BLaER1 treated with 17β-estradiol and CSF1 and Interleukin-3, amounts not matched to agents 10 nM and 100 nM (cell line): Measurements from ENCODE around the gene ZNF415.
A peak's percentile ranks its signal among the peaks of the same experiment; 100 is the strongest.

Experiments used
- H3K27ac ChIP-seq, 11 experiments: shearing (Covaris generic); formaldehyde crosslinking; 2 replicates each; pipeline ENCODE4 v1.8.1; 2022
- H3K27me3 ChIP-seq, 11 experiments: shearing (Covaris generic); formaldehyde crosslinking; 2 replicates each; pipeline ENCODE4 v1.8.1; 2022
- H3K36me3 ChIP-seq, 11 experiments: shearing (Covaris generic); formaldehyde crosslinking; 2 replicates each; pipeline ENCODE4 v1.8.1; 2022
- H3K4me1 ChIP-seq, 10 experiments: shearing (Covaris generic); formaldehyde crosslinking; 2 replicates each; pipeline ENCODE4 v1.8.1; 2022
- H3K4me2 ChIP-seq, 11 experiments: shearing (Covaris generic); formaldehyde crosslinking; 2 replicates each; pipeline ENCODE4 v1.8.1; 2022
- H3K4me3 ChIP-seq, 10 experiments: shearing (Covaris generic); formaldehyde crosslinking; 2 replicates each; pipeline ENCODE4 v1.8.1; 2022
- H3K9ac ChIP-seq, 11 experiments: shearing (Covaris generic); formaldehyde crosslinking; 2 replicates each; pipeline ENCODE4 v1.8.1; 2022
- H3K9me3 ChIP-seq, 11 experiments: shearing (Covaris generic); formaldehyde crosslinking; replicated peaks in 1 of 11; 2 replicates each; pipeline ENCODE4 v1.8.1; 2022
- H4K20me1 ChIP-seq, 11 experiments: shearing (Covaris generic); formaldehyde crosslinking; 2 replicates each; pipeline ENCODE4 v1.8.1; 2022
- Cebpa-rat ChIP-seq, 11 experiments: shearing (Covaris generic); IDR thresholded peaks; 2 replicates each; pipeline ENCODE4 v1.8.1; 2022

Gene ZNF415

DNA sequence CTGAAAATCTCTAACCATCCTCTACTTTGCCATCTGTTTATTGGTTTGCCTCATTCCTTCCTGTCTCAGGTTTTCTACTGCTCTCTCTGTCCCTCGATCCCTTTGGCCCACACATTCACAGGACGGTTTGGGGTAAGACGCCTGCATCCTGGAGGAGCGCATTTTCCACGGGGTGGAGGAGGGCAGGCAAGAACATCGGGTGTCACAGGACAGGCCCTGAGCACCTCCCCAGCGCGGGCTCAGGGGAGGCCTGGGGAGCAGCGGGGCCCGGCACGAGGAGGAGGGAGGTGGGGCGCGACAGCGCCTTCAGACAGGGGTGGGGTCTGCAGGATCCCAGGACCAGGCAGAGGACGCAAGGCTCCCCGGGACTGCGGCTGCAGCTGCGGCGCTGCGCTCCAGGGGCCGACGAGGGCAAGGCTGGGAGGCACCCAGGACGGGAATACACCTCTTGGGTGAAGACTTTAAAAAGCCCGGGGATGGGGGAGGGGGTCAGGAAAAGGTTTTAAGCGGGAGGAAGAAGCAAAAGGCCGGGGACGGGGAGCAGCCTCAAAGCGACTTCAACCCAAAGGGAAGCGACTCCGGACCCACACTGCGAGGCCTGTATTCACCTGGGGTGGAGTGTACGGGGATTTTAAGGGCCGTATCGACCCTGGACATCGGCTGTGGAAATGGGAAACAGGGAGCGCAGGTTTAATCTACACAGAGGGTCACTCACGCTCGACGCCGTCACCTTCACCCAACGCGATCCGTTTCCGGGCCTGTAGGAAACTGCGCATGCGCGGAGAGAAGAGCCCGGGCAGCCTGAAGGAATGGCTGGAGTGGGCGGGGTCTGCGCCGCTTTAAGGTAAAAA lies at the start of gene ZNF415:
Gene ZNF415, minus strand, starts transcription at position 770 of the 851 bp plus-strand sequence. CDS start 10,234 bp downstream, outside the sequence.
- Histone ChIP-seq H3K4me1 (peaks cover 8 to 17% (median 12%) of the 10 kb centered on the region in 10 experiments; a peak in 18 of 20 replicates), H3K36me3 (peaks cover 0 to 11% (median 3%) of the 10 kb centered on the region in 11 experiments; a peak in 3 of 22 replicates), H3K9me3 (peaks cover 20 to 40% (median 26%) of the 10 kb centered on the region in 11 experiments; a peak in 20 of 22 replicates), H3K27ac (peak within 1 kb of the TSS; percentile 63 to 79 (median 70)), H3K27me3 (no peaks in the 10 kb centered on the region), H4K20me1 (no peaks in the 10 kb centered on the region), H3K9ac (peak within 1 kb of the TSS; percentile 70 to 83 (median 79)), H3K4me2 (peak within 1 kb of the TSS; percentile 73 to 91 (median 82)), H3K4me3 (peak within 1 kb of the TSS; percentile 62 to 75 (median 66))
- no peak for TF ChIP-seq Cebpa-rat (IDR thresholded peaks at IDR 0.05)

DNA sequence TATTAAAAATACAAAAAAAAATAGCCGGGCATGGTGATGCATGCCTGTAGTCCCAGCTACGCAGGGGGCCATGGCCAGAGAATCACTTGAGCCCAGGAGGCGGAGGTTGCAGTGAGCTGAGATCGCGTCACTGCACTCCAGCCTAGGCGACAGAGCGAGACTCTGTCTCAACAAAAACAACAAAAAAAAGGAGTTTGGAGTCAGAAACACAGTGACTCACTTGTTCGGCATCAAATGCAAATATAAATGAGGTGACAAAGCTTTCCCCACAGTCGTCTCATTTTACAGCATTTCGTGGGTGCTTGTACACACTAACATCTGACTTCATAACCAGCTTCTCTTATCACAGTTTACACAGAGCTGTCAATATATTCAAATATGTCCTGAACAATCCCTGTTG lies 49.5 kb upstream of the ZNF415 start:
- Histone ChIP-seq H3K4me3 (no peak overlapping the region), H3K36me3 (peaks cover 45 to 72% (median 59%) of the 10 kb centered on the region in 11 experiments), H3K9me3 (peaks cover 17 to 70% (median 42%) of the 10 kb centered on the region in 11 experiments; a peak in 20 of 22 replicates), H3K4me2 (no peak overlapping the region), H3K4me1 (no peaks in the 10 kb centered on the region), H3K9ac (no peak overlapping the region), H3K27me3 (no peaks in the 10 kb centered on the region), H3K27ac (no peak overlapping the region), H4K20me1 (no peaks in the 10 kb centered on the region)
- no peak for TF ChIP-seq Cebpa-rat (IDR thresholded peaks at IDR 0.05)

DNA sequence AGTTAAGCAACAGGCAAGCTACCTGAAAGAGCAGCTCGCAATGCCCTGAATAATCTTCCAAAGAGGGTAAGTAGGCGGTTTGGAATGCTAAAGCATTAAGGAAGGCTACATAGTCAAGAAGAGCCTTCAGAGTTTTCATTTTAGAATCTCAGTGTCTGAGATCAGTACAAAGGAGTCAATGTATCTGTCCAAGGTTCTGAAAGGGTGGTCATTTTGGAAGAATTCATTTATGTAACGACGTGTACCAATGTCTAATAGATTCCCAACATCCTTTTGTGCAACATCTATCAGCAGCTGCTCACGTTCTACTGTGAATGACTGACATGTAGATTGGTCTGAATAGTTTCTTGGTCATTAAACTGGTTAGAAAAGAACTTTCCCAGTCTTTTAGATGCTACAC lies 45.3 kb upstream of the ZNF415 start:
- Histone ChIP-seq H3K27me3 (no peaks in the 10 kb centered on the region), H3K36me3 (peaks cover 66 to 99% (median 82%) of the 10 kb centered on the region in 11 experiments), H3K9ac (no peak overlapping the region), H3K9me3 (peaks cover 57 to 97% (median 84%) of the 10 kb centered on the region in 11 experiments), H3K4me2 (no peak overlapping the region), H3K27ac (no peak overlapping the region), H4K20me1 (no peaks in the 10 kb centered on the region), H3K4me3 (no peak overlapping the region), H3K4me1 (no peaks in the 10 kb centered on the region)
- no peak for TF ChIP-seq Cebpa-rat (IDR thresholded peaks at IDR 0.05)

DNA sequence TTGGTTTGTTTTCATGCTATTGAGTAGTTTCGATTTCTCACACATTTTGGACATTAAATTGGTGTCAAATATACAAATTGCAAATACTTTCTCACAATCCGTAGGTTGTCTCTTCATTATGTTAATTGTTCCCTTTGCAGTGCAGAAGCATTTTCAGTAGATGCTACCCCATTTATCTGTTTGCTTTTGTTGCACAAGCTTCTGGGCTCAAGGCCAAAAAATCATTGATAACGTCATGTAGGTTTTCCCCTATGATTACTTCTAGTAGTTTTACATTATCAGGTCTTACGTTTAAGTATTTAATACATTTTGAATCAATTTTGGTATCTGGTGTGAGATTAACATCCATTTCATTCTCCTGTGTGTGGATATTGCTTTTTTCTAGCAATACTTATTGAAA lies 40.2 kb upstream of the ZNF415 start:
- no peak overlapping the region for H3K9ac ChIP-seq
- no peaks in the 10 kb centered on the region for H3K4me1 ChIP-seq
- H4K20me1 ChIP-seq: no peaks in the 10 kb centered on the region
- H3K9me3 ChIP-seq: peaks cover 89 to 96% (median 93%) of the 10 kb centered on the region in 11 experiments
- no peaks in the 10 kb centered on the region for H3K27me3 ChIP-seq
- no peak overlapping the region for H3K4me2 ChIP-seq
- TF ChIP-seq Cebpa-rat (IDR thresholded peaks at IDR 0.05): no peak
- H3K27ac ChIP-seq: no peak overlapping the region
- peaks cover 54 to 74% (median 60%) of the 10 kb centered on the region in 11 experiments for H3K36me3 ChIP-seq
- no peak overlapping the region for H3K4me3 ChIP-seq

DNA sequence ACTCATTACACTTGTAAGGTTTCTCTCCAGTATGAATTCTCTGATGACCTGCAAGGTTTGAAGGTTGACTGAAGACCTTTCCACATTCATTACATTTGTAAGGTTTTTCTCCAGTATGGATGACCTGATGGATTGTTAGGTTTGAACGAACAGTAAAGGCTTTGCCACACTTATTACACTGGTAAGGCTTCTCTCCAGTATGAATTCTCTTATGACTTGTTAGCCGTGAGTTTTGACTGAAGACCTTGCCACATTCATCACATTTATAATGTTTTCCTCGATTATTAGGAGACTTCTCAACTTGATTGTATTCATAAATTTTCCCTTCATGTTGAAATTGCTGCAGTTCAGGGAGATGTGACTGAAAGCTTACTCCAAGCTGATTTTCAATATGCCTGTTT lies 33.0 kb upstream of the ZNF415 start:
- Histone ChIP-seq H3K27me3 (no peaks in the 10 kb centered on the region), H3K27ac (no peak overlapping the region), H3K9ac (no peak overlapping the region), H4K20me1 (no peaks in the 10 kb centered on the region), H3K4me2 (no peak overlapping the region), H3K36me3 (peaks cover 37 to 66% (median 50%) of the 10 kb centered on the region in 11 experiments), H3K4me3 (peak overlapping the region in 8 of 10 experiments; percentile 7 to 42 (median 22); a peak in 7 of 20 replicates), H3K9me3 (peaks cover 91 to 96% (median 94%) of the 10 kb centered on the region in 11 experiments), H3K4me1 (no peaks in the 10 kb centered on the region)
- TF ChIP-seq Cebpa-rat (IDR thresholded peaks at IDR 0.05): no peak

DNA sequence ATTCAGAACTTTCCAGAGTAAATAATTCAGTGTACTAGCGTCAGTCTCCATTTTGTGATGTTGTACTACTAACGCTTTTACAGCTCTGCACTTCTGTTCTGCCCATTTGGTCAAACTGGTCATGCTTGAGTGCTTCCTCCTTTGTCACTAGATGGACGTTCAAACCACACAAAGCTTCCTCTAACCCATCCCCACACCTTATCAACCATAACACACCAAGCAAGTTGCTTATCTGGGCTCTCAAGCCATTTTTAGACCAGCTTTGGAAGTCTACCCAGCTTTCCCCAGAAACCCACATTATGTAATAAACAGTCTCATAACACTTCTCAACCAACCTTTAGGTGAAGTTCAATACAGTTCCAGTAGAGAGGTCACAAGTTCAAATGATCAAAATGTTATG lies 28.4 kb upstream of the ZNF415 start:
- H3K4me3 ChIP-seq: no peak overlapping the region
- H3K27ac ChIP-seq: no peak overlapping the region
- H3K4me2 ChIP-seq: no peak overlapping the region
- H3K36me3 ChIP-seq: peaks cover 20 to 51% (median 34%) of the 10 kb centered on the region in 11 experiments
- no peaks in the 10 kb centered on the region for H3K27me3 ChIP-seq
- peaks cover 17 to 24% (median 18%) of the 10 kb centered on the region in 10 experiments for H3K4me1 ChIP-seq
- peaks cover 57 to 77% (median 68%) of the 10 kb centered on the region in 11 experiments for H3K9me3 ChIP-seq
- TF ChIP-seq Cebpa-rat (IDR thresholded peaks at IDR 0.05): no peak
- H3K9ac ChIP-seq: no peak overlapping the region
- peaks cover 0 to 19% (median 11%) of the 10 kb centered on the region in 11 experiments; a peak in 9 of 22 replicates for H4K20me1 ChIP-seq

DNA sequence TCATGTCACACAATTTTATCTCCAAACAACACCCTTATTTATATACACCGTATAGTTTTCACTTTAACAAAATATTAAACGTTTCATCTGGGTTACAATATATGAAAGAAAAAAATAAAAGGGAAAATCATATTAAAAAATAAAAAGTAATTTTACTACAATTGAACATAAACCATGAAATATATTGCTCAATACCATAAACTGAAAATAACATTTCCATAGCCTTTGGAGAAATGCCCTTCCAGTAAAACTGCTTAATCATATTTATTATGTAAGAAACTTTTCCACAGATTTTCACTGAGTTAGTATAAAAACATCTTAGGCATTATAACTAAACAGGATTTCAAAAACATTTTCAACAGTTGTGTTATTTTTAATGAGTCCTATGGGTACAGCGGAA lies 27.6 kb upstream of the ZNF415 start:
- peaks cover 17 to 24% (median 18%) of the 10 kb centered on the region in 10 experiments for H3K4me1 ChIP-seq
- peaks cover 0 to 19% (median 11%) of the 10 kb centered on the region in 11 experiments; a peak in 9 of 22 replicates for H4K20me1 ChIP-seq
- no peak overlapping the region for H3K4me3 ChIP-seq
- peaks cover 16 to 48% (median 29%) of the 10 kb centered on the region in 11 experiments for H3K36me3 ChIP-seq
- no peaks in the 10 kb centered on the region for H3K27me3 ChIP-seq
- H3K9ac ChIP-seq: no peak overlapping the region
- no peak overlapping the region for H3K27ac ChIP-seq
- TF ChIP-seq Cebpa-rat (IDR thresholded peaks at IDR 0.05): no peak
- no peak overlapping the region for H3K4me2 ChIP-seq
- H3K9me3 ChIP-seq: peaks cover 53 to 76% (median 61%) of the 10 kb centered on the region in 11 experiments

DNA sequence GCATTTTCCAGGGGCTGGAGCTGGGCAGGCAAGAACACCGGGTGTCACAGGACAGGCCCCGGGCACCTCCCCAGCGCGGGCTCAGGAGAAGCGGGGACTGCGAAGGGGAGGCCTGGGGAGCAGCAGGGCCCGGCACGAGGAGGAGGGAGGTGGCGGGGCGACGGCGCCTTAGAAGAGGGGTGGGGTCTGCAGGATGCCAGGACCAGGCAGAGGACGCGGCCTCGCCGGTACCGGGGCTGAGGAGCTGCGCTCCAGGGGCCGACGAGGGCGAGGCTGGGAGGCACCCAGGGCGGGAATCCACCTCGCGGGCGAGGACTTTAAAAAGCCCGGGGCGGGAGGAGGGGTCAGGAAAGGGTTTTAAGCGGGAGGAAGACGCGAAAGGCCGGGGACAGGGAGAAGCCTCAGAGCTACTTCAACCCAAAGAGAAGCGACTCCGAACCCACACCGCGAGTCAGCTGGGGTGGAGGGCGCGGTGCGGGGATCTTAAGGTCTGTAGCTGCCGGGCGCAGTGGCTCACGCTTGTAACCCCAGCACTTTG lies 25.5 kb upstream of the ZNF415 start:
- peaks cover 40 to 76% (median 59%) of the 10 kb centered on the region in 11 experiments for H3K9me3 ChIP-seq
- no peak for TF ChIP-seq Cebpa-rat (IDR thresholded peaks at IDR 0.05)
- peak overlapping the region; percentile 67 to 83 (median 80) for H3K4me3 ChIP-seq
- H3K27ac ChIP-seq: peak overlapping the region; percentile 50 to 82 (median 75); a peak in 21 of 22 replicates
- H3K27me3 ChIP-seq: no peaks in the 10 kb centered on the region
- peaks cover 24 to 48% (median 31%) of the 10 kb centered on the region in 11 experiments for H3K36me3 ChIP-seq
- H4K20me1 ChIP-seq: peaks cover 0 to 19% (median 11%) of the 10 kb centered on the region in 11 experiments; a peak in 9 of 22 replicates
- H3K9ac ChIP-seq: peak overlapping the region; percentile 75 to 89 (median 85)
- peak overlapping the region; percentile 84 to 99 (median 97) for H3K4me2 ChIP-seq
- peaks cover 17 to 24% (median 18%) of the 10 kb centered on the region in 10 experiments for H3K4me1 ChIP-seq

DNA sequence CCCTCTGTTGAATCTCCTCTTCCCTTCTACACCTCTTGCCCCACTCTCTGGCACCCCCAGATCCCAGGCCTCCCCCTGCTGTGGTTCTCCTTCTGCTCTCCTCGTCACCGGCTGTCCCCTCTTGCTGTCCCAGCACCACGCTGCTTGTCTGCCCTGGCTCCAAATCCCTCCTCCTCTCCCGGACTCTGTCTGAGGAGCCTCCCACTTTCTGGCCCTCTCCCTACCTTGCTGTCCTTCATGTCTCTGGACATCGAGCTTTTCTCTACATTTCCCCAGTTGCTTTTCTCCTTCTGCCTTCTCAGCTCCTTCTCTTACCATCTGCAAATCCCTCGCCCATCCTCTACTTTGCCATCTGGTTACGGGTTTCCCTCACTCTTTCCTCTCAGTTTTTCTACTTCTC lies 24.9 kb upstream of the ZNF415 start:
- TF ChIP-seq Cebpa-rat (IDR thresholded peaks at IDR 0.05): no peak
- H3K9ac ChIP-seq: peak overlapping the region; percentile 75 to 89 (median 85)

More for the DNA sequence above, 24.9 kb upstream of the ZNF415 start:
- peak overlapping the region; percentile 67 to 83 (median 80) for H3K4me3 ChIP-seq
- peak overlapping the region in 10 of 11 experiments; percentile 67 to 82 (median 76); a peak in 14 of 22 replicates for H3K27ac ChIP-seq
- peaks cover 37 to 76% (median 59%) of the 10 kb centered on the region in 11 experiments for H3K9me3 ChIP-seq
- H3K4me2 ChIP-seq: peak overlapping the region; percentile 84 to 99 (median 97)
- H4K20me1 ChIP-seq: peaks cover 0 to 19% (median 11%) of the 10 kb centered on the region in 11 experiments; a peak in 9 of 22 replicates
- peaks cover 17 to 24% (median 18%) of the 10 kb centered on the region in 10 experiments for H3K4me1 ChIP-seq
- no peaks in the 10 kb centered on the region for H3K27me3 ChIP-seq
- peaks cover 29 to 49% (median 35%) of the 10 kb centered on the region in 11 experiments for H3K36me3 ChIP-seq
